SK-N-SH (cell line): ENCODE data around the gene ACAD11. TPM values are rescaled to one million over a fixed set of nuclear protein-coding genes. Genes with fewer than 3 reads are reported as not detected.
A peak's percentile ranks its signal among the peaks of the same experiment; 100 is the strongest.

Source experiments
- CTCF ChIA-PET: fragments of 300-600, 350-600 bp; formaldehyde crosslinking; extraction: SDS; loops from one replicate; lab custom pipeline; 2021; lab: Yijun Ruan, JAX
- POLR2A ChIA-PET: fragments of 350-600 bp; sonication (Branson Sonifier 250); formaldehyde crosslinking; extraction: SDS; loops from one replicate; lab custom pipeline; 2020; ENCODE audit warnings: antibody characterized with exemption, inconsistent platforms; lab: Yijun Ruan, JAX
- DNase-seq: peaks from one replicate; pipeline ENCODE4 v3.0.0; 2012
- H2AFZ ChIP-seq: fragments of 200-600 bp; sonication (generic); 2 replicates; pipeline ENCODE4 v1.8.1; 2016; ENCODE audit warnings: antibody characterized with exemption, mild to moderate bottlenecking, low read depth
- H3F3A ChIP-seq: fragments of 200-600 bp; sonication (generic); replicated peaks from 2 replicates; pipeline ENCODE3; 2016; ENCODE audit warnings: antibody characterized with exemption, mild to moderate bottlenecking; ENCODE audit not compliant: insufficient read depth
- H3K27ac ChIP-seq, 2 experiments: fragments of 200-500 bp in 1 of 2; fragments of 200-600 bp in 1 of 2; sonication (Bioruptor generic) in 1 of 2; sonication (generic), shearing (Covaris generic) in 1 of 2; 2 replicates each; pipeline versions ENCODE4 v1.5.1 to v1.6.1; 2014 to 2016; ENCODE audit warnings: low read depth in 2 of 2, inconsistent platforms in 1 of 2, low read length in 1 of 2, mild to moderate bottlenecking in 1 of 2, mixed read lengths in 1 of 2
- H3K27me3 ChIP-seq: fragments of 200-600 bp; sonication (generic), shearing (Covaris generic); 2 replicates; pipeline ENCODE4 v1.6.1; 2016; ENCODE audit warnings: mixed run types; ENCODE audit not compliant: insufficient read depth
- H3K36me3 ChIP-seq, 2 experiments: fragments of 200-500 bp in 1 of 2; fragments of 200-600 bp in 1 of 2; sonication (Bioruptor generic) in 1 of 2; sonication (generic) in 1 of 2; replicated peaks in 1 of 2; 2 replicates each; pipeline versions ENCODE3 to v1.5.1; 2014 to 2016; ENCODE audit warnings: low read length in 1 of 2, mild to moderate bottlenecking in 1 of 2; ENCODE audit not compliant: insufficient read depth in 2 of 2, control insufficient read depth in 1 of 2
- H3K4me1 ChIP-seq, 2 experiments: fragments of 200-500 bp in 1 of 2; fragments of 200-600 bp in 1 of 2; sonication (Bioruptor generic) in 1 of 2; sonication (generic), shearing (Covaris generic) in 1 of 2; 2 replicates each; pipeline versions ENCODE4 v1.5.1 to v1.6.1; 2014 to 2016; ENCODE audit warnings: low read depth in 1 of 2, low read length in 1 of 2, mixed run types in 1 of 2; ENCODE audit not compliant: insufficient read depth in 2 of 2, control insufficient read depth in 1 of 2
- H3K4me2 ChIP-seq: fragments of 200-600 bp; sonication (generic), shearing (Covaris generic); 2 replicates; pipeline ENCODE4 v1.6.1; 2017; ENCODE audit warnings: mixed run types
- H3K4me3 ChIP-seq, 2 experiments: fragments of 200-500 bp in 1 of 2; fragments of 200-600 bp in 1 of 2; sonication (Bioruptor generic) in 1 of 2; sonication (generic), shearing (Covaris generic) in 1 of 2; 2 replicates each; pipeline versions ENCODE4 v1.5.1 to v1.8.1; 2014 to 2016; ENCODE audit warnings: low read depth in 2 of 2, inconsistent platforms in 1 of 2, low read length in 1 of 2, mild to moderate bottlenecking in 1 of 2, mixed read lengths in 1 of 2, moderate library complexity in 1 of 2
- H3K79me2 ChIP-seq: fragments of 200-600 bp; sonication (generic); 2 replicates; pipeline ENCODE4 v1.8.1; 2017; ENCODE audit warnings: mild to moderate bottlenecking; ENCODE audit not compliant: insufficient read depth
- H3K9ac ChIP-seq: fragments of 200-600 bp; sonication (generic); 2 replicates; pipeline ENCODE4 v1.6.1; 2017; ENCODE audit warnings: mixed run types
- H3K9me2 ChIP-seq: fragments of 200-600 bp; sonication (generic); 2 replicates; pipeline ENCODE4 v1.6.1; 2017; ENCODE audit warnings: mixed run types
- H3K9me3 ChIP-seq: fragments of 200-600 bp; sonication (generic); 2 replicates; pipeline ENCODE4 v1.6.1; 2017; ENCODE audit warnings: mixed run types, mild to moderate bottlenecking, moderate library complexity
- H4K20me1 ChIP-seq: fragments of 200-600 bp; sonication (generic); 2 replicates; pipeline ENCODE4 v1.6.1; 2017; ENCODE audit warnings: mild to moderate bottlenecking, mixed run types; ENCODE audit not compliant: insufficient read depth
- CTCF ChIP-seq: fragments of 200-600 bp; sonication (generic); IDR thresholded peaks from 2 replicates; pipeline ENCODE4 v1.6.1; 2017; ENCODE audit warnings: antibody characterized with exemption, mild to moderate bottlenecking, moderate library complexity
- ELF1 ChIP-seq: IDR thresholded peaks from 2 replicates; pipeline ENCODE4 v1.4.0; 2012
- EZH2phosphoT487 ChIP-seq: fragments of 200-600 bp; sonication (generic); IDR thresholded peaks from 2 replicates; pipeline ENCODE4 v1.6.1; 2017; ENCODE audit warnings: low read depth, mixed run types, mild to moderate bottlenecking, antibody characterized with exemption, moderate library complexity, borderline replicate concordance
- FOXM1 ChIP-seq: IDR thresholded peaks from 2 replicates; pipeline ENCODE4 v1.4.0; 2012; ENCODE audit warnings: low read depth, mild to moderate bottlenecking
- GATA2 ChIP-seq: sonication (generic); formaldehyde crosslinking; IDR thresholded peaks from 2 replicates; pipeline ENCODE4 v1.5.0; 2020; ENCODE audit warnings: mild to moderate bottlenecking, missing genetic modification reagents
- IRF3 ChIP-seq: fragments of 150-350 bp; IDR thresholded peaks from 2 replicates; pipeline ENCODE4 v1.6.1; 2016; ENCODE audit warnings: mild to moderate bottlenecking, low read depth, low read length
- JUND ChIP-seq: IDR thresholded peaks from 2 replicates; pipeline ENCODE4 v1.4.0; 2012
- MEF2A ChIP-seq: IDR thresholded peaks from 2 replicates; pipeline ENCODE4 v1.4.0; 2012; ENCODE audit warnings: low read depth, borderline replicate concordance
- NFIC ChIP-seq: IDR thresholded peaks from 2 replicates; pipeline ENCODE4 v1.4.0; 2012; ENCODE audit warnings: borderline replicate concordance
- NRF1 ChIP-seq: IDR thresholded peaks from 2 replicates; pipeline ENCODE4 v1.6.1; 2012; ENCODE audit warnings: low read depth, mild to moderate bottlenecking, low read length
- PBX3 ChIP-seq: IDR thresholded peaks from 2 replicates; pipeline ENCODE4; 2012
- POLR2AphosphoS5 ChIP-seq: IDR thresholded peaks from 2 replicates; pipeline ENCODE4 v1.6.1; 2012; ENCODE audit warnings: low read depth, low read length
- RXRA ChIP-seq: IDR thresholded peaks from 2 replicates; pipeline ENCODE4 v1.4.0; 2012; ENCODE audit warnings: low read depth, mild to moderate bottlenecking, borderline replicate concordance
- TAF1 ChIP-seq: IDR thresholded peaks from 2 replicates; pipeline ENCODE4 v1.6.1; 2012; ENCODE audit warnings: low read depth, mild to moderate bottlenecking, low read length, moderate library complexity, borderline replicate concordance
- TEAD4 ChIP-seq: IDR thresholded peaks from 2 replicates; pipeline ENCODE4 v1.4.0; 2012; ENCODE audit warnings: mild to moderate bottlenecking, borderline replicate concordance; ENCODE audit not compliant: insufficient read depth
- USF1 ChIP-seq: IDR thresholded peaks from 2 replicates; pipeline ENCODE4 v1.4.0; 2012; ENCODE audit warnings: low read depth, borderline replicate concordance
- YY1 ChIP-seq: IDR thresholded peaks from 2 replicates; pipeline ENCODE4 v1.4.0; 2012; ENCODE audit warnings: low read depth, mild to moderate bottlenecking
- ZBTB33 ChIP-seq: IDR thresholded peaks from 2 replicates; pipeline ENCODE4 v1.4.0; 2012; ENCODE audit warnings: low read depth, borderline replicate concordance
- WGBS: methylation state at CpG from one replicate; pipeline ENCODE4 v1.1.6; 2017; ENCODE audit warnings: low lambda C conversion rate; 5-methylcytosine and 5-hydroxymethylcytosine counted together
- polyA plus RNA-seq, 3 experiments: library from polyadenylated mRNA; depleted of rRNA; stranded (reverse); fragments of >200 nt; gene quantifications; 2 replicates each; pipeline ENCODE4 v1.2.3, GENCODE V29; 2012

ACAD11 gene
- polyA plus RNA-seq, 1 of the 3 experiments (the other 2 are of a cell fraction), result 16.3 TPM

- TF ChIP-seq POLR2AphosphoS5, result peak; percentile 16; the same call in 1 of the 2 replicates
- TF ChIP-seq NFIC, result peak; percentile 73; the same call in 1 of the 2 replicates
- peak; percentile 69 for TF ChIP-seq PBX3
- TF ChIP-seq GATA2 (CRISPR knock-in tag), result no peak
- no peak for TF ChIP-seq IRF3
- peak; percentile 95 for TF ChIP-seq RXRA
- TF ChIP-seq YY1, result no peak
- 0 out of 2 replicates have a peak, but pooled peaks have one; percentile 38 for TF ChIP-seq FOXM1
- TF ChIP-seq TEAD4, result peak; percentile 87
- peak; percentile 49 for TF ChIP-seq ELF1
Observed at GRCh38 chr3:132543011-132543739, 116.4 kb downstream of the ACAD11 start (continued).

- Histone ChIP-seq H3K9me2 (no peaks in the 10 kb centered on the region), H3K79me2 (no peaks in the 10 kb centered on the region), H3K9ac (peak overlapping the region; percentile 15; the same call in 1 of the 2 replicates), H3K27me3 (no peaks in the 10 kb centered on the region)
- CTCF ChIA-PET, result interaction anchor here (2.5 kb wide), 1 partner anchor 99 kb away, joined by 13 read pairs; no protein-coding TSS in a partner anchor
- no peak for TF ChIP-seq TAF1
- no peak for TF ChIP-seq JUND
- TF ChIP-seq NRF1, result no peak
- no peak for TF ChIP-seq EZH2phosphoT487
- no peak for TF ChIP-seq USF1
- TF ChIP-seq PBX3, result no peak
- no peak for TF ChIP-seq MEF2A
- TF ChIP-seq RXRA, result no peak
- TF ChIP-seq ZBTB33, result no peak
- TF ChIP-seq CTCF, result no peak
- TF ChIP-seq, all 33 proteins: peak for 0
- H3K4me2 ChIP-seq, result peak overlapping the region; percentile 26; the same call in 1 of the 2 replicates
- no peaks in the 10 kb centered on the region for H4K20me1 ChIP-seq
- H3K4me3 ChIP-seq, result no peak overlapping the region
- peaks cover 2 to 16% of the 10 kb centered on the region in 2 experiments; a peak in 3 of 4 replicates for H3K4me1 ChIP-seq
- POLR2A ChIA-PET, result no interaction called here
- no peaks in the 10 kb centered on the region for H3K9me3 ChIP-seq
- WGBS, result 60% methylated on average over 2 of the region's 2 CpGs
- H2AFZ ChIP-seq, result no peak overlapping the region; the same call in 1 of the 2 replicates
- H3K36me3 ChIP-seq, result peaks cover 34% of the 10 kb centered on the region in 2 experiments
- DNase-seq, result no peak
- H3F3A ChIP-seq, result peaks cover 25% of the 10 kb centered on the region
- peak overlapping the region; percentile 76 to 99 for H3K27ac ChIP-seq
Observed at GRCh38 chr3:132542577-132542976, 117.0 kb downstream of the ACAD11 start.
